Adrenal gland (tissue), 12 donors: ENCODE measurements around the gene ZRANB1. TPM values are rescaled to one million over a fixed set of nuclear protein-coding genes. Genes with fewer than 3 reads are reported as not detected.

Experiments used
- DNase-seq, 7 donors: peaks; one replicate each; pipeline ENCODE4 v3.0.0-alpha.2; 2019 to 2020
- H3K27ac ChIP-seq, 5 donors: fragments of 200-600 bp; sonication (generic) in 4 of 5; 1 replicate in 3 of 5; 2 replicates in 2 of 5; pipeline versions ENCODE4 v1.5.1 to v1.8.0; 2016 to 2020; ENCODE audit warnings: mild to moderate bottlenecking in 1 of 5
- H3K27me3 ChIP-seq: fragments of 200-600 bp; 2 replicates; pipeline ENCODE4 v1.8.0; 2021
- H3K36me3 ChIP-seq, 2 donors: fragments of 200-600 bp; replicated peaks in 1 of 2; 1 replicate in 1 of 2; 2 replicates in 1 of 2; pipeline versions ENCODE4 v1.5.1 to v1.8.0; 2018 to 2022
- H3K4me1 ChIP-seq, 2 donors: fragments of 200-600 bp; replicated peaks in 1 of 2; 1 replicate in 1 of 2; 2 replicates in 1 of 2; pipeline versions ENCODE4 v1.5.1 to v1.8.0; 2018 to 2021
- H3K4me3 ChIP-seq, 4 donors: fragments of 200-600 bp; sonication (generic) in 3 of 4; one replicate each; pipeline ENCODE4 v1.5.1; 2016 to 2018
- H3K9me3 ChIP-seq, 3 donors: fragments of 200-600 bp; sonication (generic) in 1 of 3; replicated peaks in 1 of 3; 1 replicate in 2 of 3; 2 replicates in 1 of 3; pipeline versions ENCODE4 v1.5.1 to v1.8.0; 2016 to 2021
- CTCF ChIP-seq, 6 experiments: fragments of 450-650 bp in 4 of 6; fragments of 200-600 bp in 2 of 6; sonication (generic) in 1 of 6; IDR thresholded peaks; 1 replicate in 5 of 6; 2 replicates in 1 of 6; pipeline versions ENCODE4 v1.5.1 to v1.8.0; 2016 to 2021; ENCODE audit warnings: antibody characterized with exemption in 6 of 6, mild to moderate bottlenecking in 2 of 6, moderate library complexity in 1 of 6
- POLR2A ChIP-seq, 2 donors: fragments of 450-650 bp; IDR thresholded peaks; one replicate each; pipeline ENCODE4 v1.6.1; 2017; ENCODE audit warnings: antibody characterized with exemption in 2 of 2, mild to moderate bottlenecking in 2 of 2, moderate library complexity in 1 of 2
- WGBS, 4 donors: extraction: QIAGEN DNeasy Blood & Tissue Kit in 2 of 4; methylation state at CpG; one replicate each; pipeline versions ENCODE4 v1.1.5 to v1.1.7; 2013 to 2017; 5-methylcytosine and 5-hydroxymethylcytosine counted together
- intact Hi-C, 2 donors: fragments of 100-400 bp; cut with DNase I; formaldehyde crosslinking; loops; one replicate each; pipeline versions ENCODE4 v1.14.1 to v1.15.0; 2022 to 2023
- polyA plus RNA-seq, 3 donors: library from polyadenylated mRNA; stranded (reverse); fragments of 200-250 nt in 2 of 3; fragments of 350-450 nt in 1 of 3; fragmentation: Illumina TruSeq in 1 of 3; extraction: RNeasy Lipid Tissue Mini Kit (QIAGEN cat#74804) in 1 of 3; gene quantifications; one replicate each; pipeline ENCODE4 v1.2.3, GENCODE V29; 2013 to 2014
- total RNA-seq, 9 donors: library from RNA; depleted of rRNA in 4 of 9; stranded (reverse); fragments of >200 nt in 4 of 9; fragments of 120-200 nt in 1 of 9; fragmentation: NEBNext Ultra II Directional in 1 of 9; extraction: Animal tissue kit (Norgen Biotek cat#: 25700) in 1 of 9; gene quantifications; one replicate each; pipeline versions ENCODE4 v1.1.0 to v1.2.4, GENCODE V29; 2013 to 2023
- donor health status: healthy with polysubstance abuse.
- donor health status: Bipolar disorder and iron deficiency.
- donor health status: DM: yes; HTN: yes; CAD: no.
- donor health status: DM: no; HTN: no; CAD: no.
- donor health status: DM: no; HTN: no; CAD: no.
- donor health status: DM: yes; HTN: yes; CAD: no.

ZRANB1 gene
- total and polyA plus RNA-seq, 12 donors = 20.2 to 64.7 (median 38.0) TPM

GRCh38 chr10:124963866-124964720 lies 22.2 kb downstream of the ZRANB1 start:
- no peak for DNase-seq
- H3K4me1 ChIP-seq = peaks cover 0 to 18% of the 10 kb centered on the region in 2 donors
- WGBS, 4 donors = 81 to 86% (median 83%) methylated on average over 7 of the region's 7 CpGs
- no peak overlapping the region for H3K27ac ChIP-seq
- peaks cover 0 to 29% of the 10 kb centered on the region in 2 donors for H3K36me3 ChIP-seq
- TF ChIP-seq CTCF (IDR thresholded peaks at IDR 0.05) (no peak), POLR2A (IDR thresholded peaks at IDR 0.05) (no peak)
- no peaks in the 10 kb centered on the region for H3K27me3 ChIP-seq
- H3K4me3 ChIP-seq = no peak overlapping the region
- intact Hi-C loops = no loop called here
- no peaks in the 10 kb centered on the region for H3K9me3 ChIP-seq

- H3K4me3 ChIP-seq = no peak overlapping the region
- H3K4me1 ChIP-seq = peaks cover 9 to 33% of the 10 kb centered on the region in 2 donors
- WGBS, 4 donors = 63 to 80% (median 76%) methylated on average over 5 of the region's 5 CpGs
- no peak overlapping the region for H3K27ac ChIP-seq
- TF ChIP-seq CTCF (IDR thresholded peaks at IDR 0.05) = no peak
- TF ChIP-seq POLR2A (IDR thresholded peaks at IDR 0.05) = no peak
- no peaks in the 10 kb centered on the region for H3K27me3 ChIP-seq
- no peaks in the 10 kb centered on the region for H3K9me3 ChIP-seq
- intact Hi-C loops = no loop called here
- no peak for DNase-seq
- H3K36me3 ChIP-seq = peaks cover 0 to 30% of the 10 kb centered on the region in 2 donors
Observed at GRCh38 chr10:124966008-124966407, 24.1 kb downstream of the ZRANB1 start.

GRCh38 chr10:124967255-124967654 lies 25.3 kb downstream of the ZRANB1 start:
- H3K36me3 ChIP-seq = peaks cover 0 to 30% of the 10 kb centered on the region in 2 donors
- no peak for TF ChIP-seq CTCF (IDR thresholded peaks at IDR 0.05)
- no peak for TF ChIP-seq POLR2A (IDR thresholded peaks at IDR 0.05)
- DNase-seq = no peak

GRCh38 chr10:124971276-124971675 lies 29.4 kb downstream of the ZRANB1 start:
- TF ChIP-seq POLR2A (IDR thresholded peaks at IDR 0.05) (no peak), CTCF (IDR thresholded peaks at IDR 0.05) (no peak)
- Histone ChIP-seq H3K4me3 (no peak overlapping the region), H3K27me3 (no peaks in the 10 kb centered on the region), H3K36me3 (peaks cover 0 to 42% of the 10 kb centered on the region in 2 donors), H3K9me3 (no peaks in the 10 kb centered on the region), H3K4me1 (peaks cover 16 to 26% of the 10 kb centered on the region in 2 donors), H3K27ac (peak overlapping the region in 3 of 5 donors; percentile 11 to 70 (median 58))
- intact Hi-C loops = loop anchor here in 1 of 2 donors (10.0 kb wide), 1 partner anchor 46 kb away; no protein-coding TSS in a partner anchor
- DNase-seq = no peak
- WGBS, 4 donors = 6 to 24% (median 18%) methylated on average over 2 of the region's 2 CpGs

More at GRCh38 chr10:124967255-124967654, 25.3 kb downstream of the ZRANB1 start:
- H3K4me1 ChIP-seq = peaks cover 16 to 35% of the 10 kb centered on the region in 2 donors
- H3K27ac ChIP-seq = no peak overlapping the region
- no peak overlapping the region for H3K4me3 ChIP-seq
- WGBS, 4 donors = 94 to 98% (median 94%) methylated on average over 2 of the region's 2 CpGs
- H3K27me3 ChIP-seq = no peaks in the 10 kb centered on the region
- no peaks in the 10 kb centered on the region for H3K9me3 ChIP-seq
- intact Hi-C loops = no loop called here
